Tongue (tissue), 2 donors: ENCODE results near the gene ATP5ME. TPM values are rescaled to one million over a fixed set of nuclear protein-coding genes. Genes with fewer than 3 reads are reported as not detected.
"Not testable (repeated sequence)": the region's sequence is repeated elsewhere in the genome, so short reads cannot be mapped to it uniquely, and the experiment has no call there.

Experiments used
- DNase-seq: peaks from one replicate; pipeline ENCODE4 v3.0.0-alpha.2; 2015
- total RNA-seq: library from RNA; depleted of rRNA; stranded (reverse); fragments of >200 nt; gene quantifications from one replicate; pipeline ENCODE4 v1.2.3, GENCODE V29; 2014

The ATP5ME gene
- total RNA-seq, 1 donor from 2014 or later, result 103 TPM

- DNase-seq, result no peak
These were observed 30.8 kb upstream of the ATP5ME start for GRCh38 chr4:704971-705277.

- DNase-seq, result no peak
These were observed 30.3 kb upstream of the ATP5ME start for GRCh38 chr4:704198-704891.

GRCh38 chr4:703336-704197, 29.5 kb upstream of the ATP5ME start:
- no peak for DNase-seq

GRCh38 chr4:702618-703048, 28.6 kb upstream of the ATP5ME start:
- no peak for DNase-seq

GRCh38 chr4:700587-701264, 26.6 kb upstream of the ATP5ME start:
- no peak for DNase-seq

GRCh38 chr4:699816-700580, 25.9 kb upstream of the ATP5ME start:
- no peak for DNase-seq

- DNase-seq, result not testable (repeated sequence)
These were observed 20.4 kb upstream of the ATP5ME start for GRCh38 chr4:694341-694940.

- DNase-seq, result no peak
These were observed 18.9 kb upstream of the ATP5ME start for GRCh38 chr4:692771-693554.

- no peak for DNase-seq
These were observed 15.6 kb upstream of the ATP5ME start for GRCh38 chr4:689723-690122.

GRCh38 chr4:688854-689681, 15.0 kb upstream of the ATP5ME start, which contains the start of gene SLC49A3:
Gene SLC49A3 (minus strand): TSS chr4:689151. CDS start chr4:689127, 24 bp downstream.
- DNase-seq, result peak; percentile 21

- no peak for DNase-seq
These were observed 14.1 kb upstream of the ATP5ME start for GRCh38 chr4:687971-688853.

GRCh38 chr4:687048-687970, 13.2 kb upstream of the ATP5ME start:
- DNase-seq, result peak; percentile 42

- DNase-seq, result peak; percentile 33
These were observed 12.5 kb upstream of the ATP5ME start for GRCh38 chr4:686413-687040.

- no peak for DNase-seq
These were observed 11.8 kb upstream of the ATP5ME start for GRCh38 chr4:685679-686412.

GRCh38 chr4:684623-685327, 10.7 kb upstream of the ATP5ME start:
- no peak for DNase-seq
